Astrocyte of the spinal cord (primary cell): ENCODE measurements around the gene OR51D1.

Source experiments
- DNase-seq: peaks from one replicate; pipeline ENCODE4 v3.0.0; 2011; ENCODE audit warnings: low read depth, low spot score
- H3K4me3 ChIP-seq: 2 replicates; pipeline ENCODE4 v1.5.1; 2011; ENCODE audit warnings: low read depth, mild to moderate bottlenecking, low read length, moderate library complexity
- CTCF ChIP-seq: IDR thresholded peaks from 2 replicates; pipeline ENCODE4 v1.5.1; 2012; ENCODE audit warnings: low read depth, mild to moderate bottlenecking, low read length, inconsistent platforms
- in situ Hi-C: cut with HindIII; loops from 2 replicates; pipeline ENCODE4 v1.10.0; 2017; ENCODE audit warnings: low sequenced_read_pairs

Gene OR51D1

GRCh38 chr11:4680341-4680740, 43.1 kb downstream of the OR51D1 start:
- no peak for DNase-seq
- no peak for TF ChIP-seq CTCF
- no peak overlapping the region for H3K4me3 ChIP-seq
- in situ Hi-C loops, result no loop called here

GRCh38 chr11:4682623-4683419, 45.5 kb downstream of the OR51D1 start:
- TF ChIP-seq CTCF, result no peak
- in situ Hi-C loops, result no loop called here
- peak; percentile 27 for DNase-seq
- H3K4me3 ChIP-seq, result no peak overlapping the region

- no peak overlapping the region for H3K4me3 ChIP-seq
- DNase-seq, result no peak
- no peak for TF ChIP-seq CTCF
- in situ Hi-C loops, result no loop called here
These were observed 47.5 kb downstream of the OR51D1 start for GRCh38 chr11:4684631-4685285.
